ENCODE data around the gene LEFTY1.

LEFTY1 gene

DNA sequence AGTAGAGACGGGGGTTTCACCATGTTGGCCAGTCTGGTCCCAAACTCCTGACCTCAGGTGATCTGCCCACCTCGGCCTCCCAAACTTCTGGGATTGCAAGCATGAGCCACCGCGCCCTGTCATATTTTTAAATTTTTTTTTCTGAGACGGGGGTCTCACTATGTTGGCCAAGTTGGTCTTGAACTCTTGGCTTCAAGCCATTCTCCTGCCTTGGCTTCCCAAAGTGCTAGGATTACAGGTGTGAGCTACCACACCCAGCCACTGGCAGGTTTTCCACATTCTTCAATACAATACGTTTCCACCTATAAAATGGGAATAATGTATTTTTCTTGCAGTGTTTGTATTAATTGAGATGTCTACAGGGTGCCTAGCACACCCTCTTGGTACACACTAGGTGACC is 3.4 kb upstream of the LEFTY1 start:
- TF ChIP-seq TCF12 (IDR thresholded peaks at IDR 0.05; ENCODE audit: low read depth): no peak
- no peak for TF ChIP-seq NFIC (IDR thresholded peaks at IDR 0.05)

DNA sequence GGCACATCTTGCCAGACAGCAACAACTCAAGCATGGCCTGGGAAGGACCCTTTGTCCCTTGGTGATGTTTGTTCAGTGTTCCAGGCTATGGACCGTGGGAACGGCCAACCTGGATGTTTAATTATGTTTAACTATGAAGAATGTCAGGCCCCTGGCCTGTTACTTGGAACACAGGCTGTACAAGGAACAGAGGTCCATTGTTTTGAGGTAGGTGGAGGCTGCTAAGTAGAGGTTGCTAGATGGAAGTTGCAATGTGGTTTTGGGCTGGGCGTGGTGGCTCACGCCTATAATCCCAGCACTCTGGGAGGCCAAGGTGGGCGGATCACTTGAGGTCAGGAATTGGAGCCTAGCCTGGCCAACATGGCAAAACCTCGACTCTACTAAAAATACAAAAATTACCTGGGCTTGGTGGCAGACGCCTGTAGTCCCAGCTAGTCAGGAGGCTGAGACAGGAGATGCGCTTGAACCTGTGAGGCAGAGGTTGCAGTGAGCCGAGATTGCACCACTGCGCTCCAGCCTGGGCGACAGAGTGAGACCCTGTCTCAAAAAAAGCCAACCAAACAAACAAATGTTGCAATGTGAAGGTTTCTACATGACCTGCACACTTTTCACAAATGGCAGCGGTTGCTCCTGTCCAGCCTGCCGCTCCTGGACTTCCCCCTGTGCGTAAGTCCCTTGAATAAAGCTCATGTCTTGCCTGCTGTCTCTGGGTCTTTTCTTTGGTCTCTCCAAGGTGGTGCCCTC is 2.5 kb upstream of the LEFTY1 start:
- TF ChIP-seq RAD21 (IDR thresholded peaks at IDR 0.05; ENCODE audit: low read depth): peak; percentile 1; the same call in 1 of the 2 replicates
- no peak for TF ChIP-seq ZBTB7A (IDR thresholded peaks at IDR 0.05; ENCODE audit: low read depth)
- TF ChIP-seq EP300 (IDR thresholded peaks at IDR 0.05; ENCODE audit: borderline replicate concordance): peak; percentile 54; the same call in 1 of the 2 replicates

DNA sequence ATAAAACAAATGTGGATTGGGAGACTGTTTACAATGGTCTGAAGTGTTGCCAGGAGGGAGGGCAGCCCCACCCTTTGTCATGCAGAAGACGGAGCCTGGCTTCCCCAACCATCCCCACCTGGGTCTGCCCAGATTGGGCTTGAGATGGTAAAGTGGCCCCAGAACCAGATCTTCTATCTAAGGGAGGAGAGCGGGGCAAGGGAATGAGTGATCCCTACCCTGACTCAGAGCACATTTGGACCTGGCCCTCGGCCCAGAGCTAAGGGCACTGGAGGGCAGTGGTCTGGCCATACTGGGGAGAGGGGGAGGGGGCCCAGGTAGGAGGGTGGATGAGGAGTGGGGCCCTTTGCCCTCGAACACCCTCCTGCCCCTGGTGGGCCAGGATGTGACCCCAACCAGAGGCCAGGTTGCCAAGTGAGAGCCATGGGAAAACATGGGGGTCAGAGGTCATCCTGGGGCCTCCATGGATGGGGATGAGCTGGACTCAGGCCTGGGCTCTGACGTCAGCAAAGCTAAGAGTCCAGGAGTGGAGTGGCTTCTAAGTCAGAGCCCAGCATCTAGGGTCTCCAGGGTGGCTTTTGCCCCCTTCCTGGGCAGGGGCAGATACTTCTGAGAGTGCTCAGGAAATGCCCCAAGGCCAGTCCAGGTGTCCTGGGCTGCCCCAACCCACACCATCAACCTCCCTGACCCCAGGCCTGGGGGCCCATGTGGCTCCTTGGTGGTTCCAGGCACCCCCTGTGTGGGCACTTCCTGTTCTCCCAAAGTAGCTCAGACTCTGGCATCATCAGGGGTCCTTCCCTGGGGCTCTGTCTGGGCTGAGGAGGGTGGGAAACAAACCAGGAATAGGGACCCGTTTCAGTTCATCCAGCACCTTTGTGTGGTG is 1.6 kb upstream of the LEFTY1 start:
- TF ChIP-seq ZBTB7A (IDR thresholded peaks at IDR 0.05; ENCODE audit: low read depth) (peak; percentile 14; the same call in 1 of the 2 replicates), FOXM1 (IDR thresholded peaks at IDR 0.05; ENCODE audit: borderline replicate concordance, low read depth) (no peak)

DNA sequence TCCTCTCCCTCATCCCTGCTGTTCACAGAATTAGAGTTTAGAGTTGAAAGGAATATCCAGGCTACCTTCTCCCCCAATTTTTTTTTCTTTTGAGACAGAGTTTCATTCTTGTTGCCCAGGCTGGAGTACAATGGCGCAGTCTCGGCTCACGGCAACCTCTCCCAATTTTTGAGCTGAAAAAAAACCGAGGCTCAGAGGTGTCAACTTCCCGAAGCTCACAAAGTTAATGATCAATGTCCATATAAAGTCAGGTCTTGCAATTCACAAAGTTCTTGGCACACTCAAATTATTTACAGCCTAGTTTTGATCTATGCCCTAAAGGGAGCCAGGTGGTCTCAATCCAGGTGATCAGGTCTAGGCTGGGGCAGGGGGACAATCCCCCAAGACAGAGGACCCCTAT is 797 bp upstream of the LEFTY1 start:
- no peak for TF ChIP-seq TCF12 (IDR thresholded peaks at IDR 0.05; ENCODE audit: low read depth)
- no peak for TF ChIP-seq NFIC (IDR thresholded peaks at IDR 0.05)
- TF ChIP-seq, protein P1, sequence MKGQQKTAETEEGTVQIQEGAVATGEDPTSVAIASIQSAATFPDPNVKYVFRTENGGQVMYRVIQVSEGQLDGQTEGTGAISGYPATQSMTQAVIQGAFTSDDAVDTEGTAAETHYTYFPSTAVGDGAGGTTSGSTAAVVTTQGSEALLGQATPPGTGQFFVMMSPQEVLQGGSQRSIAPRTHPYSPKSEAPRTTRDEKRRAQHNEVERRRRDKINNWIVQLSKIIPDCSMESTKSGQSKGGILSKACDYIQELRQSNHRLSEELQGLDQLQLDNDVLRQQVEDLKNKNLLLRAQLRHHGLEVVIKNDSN (IDR thresholded peaks at IDR 0.05): no peak
- no peak for TF ChIP-seq CEBPB (IDR thresholded peaks at IDR 0.05)
- TF ChIP-seq YY1 (IDR thresholded peaks at IDR 0.05; ENCODE audit: low read depth): no peak
- TF ChIP-seq FOXM1 (IDR thresholded peaks at IDR 0.05; ENCODE audit: borderline replicate concordance, low read depth): no peak
- no peak for TF ChIP-seq EGR1 (IDR thresholded peaks at IDR 0.05)

DNA sequence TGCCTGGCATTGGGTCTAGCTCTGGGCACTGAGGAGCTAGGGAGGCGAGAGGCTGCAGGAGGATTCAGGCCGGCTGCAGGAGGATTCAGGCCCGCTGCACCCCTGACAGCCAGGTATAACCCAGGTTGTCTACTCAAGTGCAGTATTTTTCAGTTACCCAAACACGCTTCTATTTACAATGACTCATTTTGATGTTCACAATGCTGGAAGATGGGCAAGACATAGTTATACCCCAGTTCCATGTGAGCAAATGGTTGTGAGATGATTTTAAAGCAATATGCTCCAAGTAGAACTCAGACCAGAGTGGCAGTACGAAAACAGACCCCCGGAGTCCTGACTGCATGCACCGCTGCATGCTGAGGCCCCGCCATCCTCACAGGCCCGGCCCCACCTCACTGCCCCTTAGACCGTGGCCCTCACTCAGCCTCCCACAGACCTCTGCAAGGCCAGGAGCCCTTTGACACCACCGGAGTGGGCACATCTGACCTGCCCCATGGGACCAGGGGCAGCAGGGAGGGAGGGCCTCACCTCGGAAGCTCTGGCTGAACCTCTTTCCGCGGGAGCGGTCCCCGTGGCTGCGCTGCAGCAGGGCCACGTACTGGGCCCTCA is 553 bp downstream of the LEFTY1 start:
- no peak for TF ChIP-seq NFIC (IDR thresholded peaks at IDR 0.05)
- no peak for TF ChIP-seq CREB1 (IDR thresholded peaks at IDR 0.05; ENCODE audit: low read depth)
- no peak for TF ChIP-seq EGR1 (IDR thresholded peaks at IDR 0.05)

DNA sequence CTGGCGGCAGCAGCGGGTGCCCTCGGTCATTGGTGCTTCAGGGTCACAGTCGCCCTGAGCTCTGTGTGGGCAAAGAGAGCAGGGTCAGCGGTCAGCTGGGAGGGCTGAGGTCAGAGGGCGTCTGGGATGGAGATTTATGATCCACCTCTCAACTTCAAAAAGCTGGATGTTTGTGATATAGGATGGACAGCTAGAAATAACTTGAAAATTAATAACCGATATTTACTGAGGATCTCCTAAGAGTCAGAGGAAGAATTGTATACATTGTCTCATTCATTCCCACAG is 2.0 kb downstream of the LEFTY1 start:
- TF ChIP-seq ZBTB7A (IDR thresholded peaks at IDR 0.05; ENCODE audit: low read depth) (no peak), TCF12 (IDR thresholded peaks at IDR 0.05; ENCODE audit: low read depth) (no peak), NFIC (IDR thresholded peaks at IDR 0.05) (no peak), EP300 (IDR thresholded peaks at IDR 0.05; ENCODE audit: borderline replicate concordance) (no peak), RAD21 (IDR thresholded peaks at IDR 0.05; ENCODE audit: low read depth) (no peak), YY1 (IDR thresholded peaks at IDR 0.05; ENCODE audit: low read depth) (no peak), TAF1 (IDR thresholded peaks at IDR 0.05; ENCODE audit: low read depth) (no peak), CREB1 (IDR thresholded peaks at IDR 0.05; ENCODE audit: low read depth) (no peak), TEAD4 (IDR thresholded peaks at IDR 0.05) (no peak), EGR1 (IDR thresholded peaks at IDR 0.05) (no peak), CEBPB (IDR thresholded peaks at IDR 0.05) (no peak), FOXM1 (IDR thresholded peaks at IDR 0.05; ENCODE audit: borderline replicate concordance, low read depth) (no peak)
- TF ChIP-seq, protein P2, sequence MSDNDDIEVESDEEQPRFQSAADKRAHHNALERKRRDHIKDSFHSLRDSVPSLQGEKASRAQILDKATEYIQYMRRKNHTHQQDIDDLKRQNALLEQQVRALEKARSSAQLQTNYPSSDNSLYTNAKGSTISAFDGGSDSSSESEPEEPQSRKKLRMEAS (IDR thresholded peaks at IDR 0.05): no peak
- TF ChIP-seq, protein P1 (IDR thresholded peaks at IDR 0.05): no peak
- TF ChIP-seq, protein P3, sequence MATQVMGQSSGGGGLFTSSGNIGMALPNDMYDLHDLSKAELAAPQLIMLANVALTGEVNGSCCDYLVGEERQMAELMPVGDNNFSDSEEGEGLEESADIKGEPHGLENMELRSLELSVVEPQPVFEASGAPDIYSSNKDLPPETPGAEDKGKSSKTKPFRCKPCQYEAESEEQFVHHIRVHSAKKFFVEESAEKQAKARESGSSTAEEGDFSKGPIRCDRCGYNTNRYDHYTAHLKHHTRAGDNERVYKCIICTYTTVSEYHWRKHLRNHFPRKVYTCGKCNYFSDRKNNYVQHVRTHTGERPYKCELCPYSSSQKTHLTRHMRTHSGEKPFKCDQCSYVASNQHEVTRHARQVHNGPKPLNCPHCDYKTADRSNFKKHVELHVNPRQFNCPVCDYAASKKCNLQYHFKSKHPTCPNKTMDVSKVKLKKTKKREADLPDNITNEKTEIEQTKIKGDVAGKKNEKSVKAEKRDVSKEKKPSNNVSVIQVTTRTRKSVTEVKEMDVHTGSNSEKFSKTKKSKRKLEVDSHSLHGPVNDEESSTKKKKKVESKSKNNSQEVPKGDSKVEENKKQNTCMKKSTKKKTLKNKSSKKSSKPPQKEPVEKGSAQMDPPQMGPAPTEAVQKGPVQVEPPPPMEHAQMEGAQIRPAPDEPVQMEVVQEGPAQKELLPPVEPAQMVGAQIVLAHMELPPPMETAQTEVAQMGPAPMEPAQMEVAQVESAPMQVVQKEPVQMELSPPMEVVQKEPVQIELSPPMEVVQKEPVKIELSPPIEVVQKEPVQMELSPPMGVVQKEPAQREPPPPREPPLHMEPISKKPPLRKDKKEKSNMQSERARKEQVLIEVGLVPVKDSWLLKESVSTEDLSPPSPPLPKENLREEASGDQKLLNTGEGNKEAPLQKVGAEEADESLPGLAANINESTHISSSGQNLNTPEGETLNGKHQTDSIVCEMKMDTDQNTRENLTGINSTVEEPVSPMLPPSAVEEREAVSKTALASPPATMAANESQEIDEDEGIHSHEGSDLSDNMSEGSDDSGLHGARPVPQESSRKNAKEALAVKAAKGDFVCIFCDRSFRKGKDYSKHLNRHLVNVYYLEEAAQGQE (IDR thresholded peaks at IDR 0.05; ENCODE audit: low read depth): no peak

DNA sequence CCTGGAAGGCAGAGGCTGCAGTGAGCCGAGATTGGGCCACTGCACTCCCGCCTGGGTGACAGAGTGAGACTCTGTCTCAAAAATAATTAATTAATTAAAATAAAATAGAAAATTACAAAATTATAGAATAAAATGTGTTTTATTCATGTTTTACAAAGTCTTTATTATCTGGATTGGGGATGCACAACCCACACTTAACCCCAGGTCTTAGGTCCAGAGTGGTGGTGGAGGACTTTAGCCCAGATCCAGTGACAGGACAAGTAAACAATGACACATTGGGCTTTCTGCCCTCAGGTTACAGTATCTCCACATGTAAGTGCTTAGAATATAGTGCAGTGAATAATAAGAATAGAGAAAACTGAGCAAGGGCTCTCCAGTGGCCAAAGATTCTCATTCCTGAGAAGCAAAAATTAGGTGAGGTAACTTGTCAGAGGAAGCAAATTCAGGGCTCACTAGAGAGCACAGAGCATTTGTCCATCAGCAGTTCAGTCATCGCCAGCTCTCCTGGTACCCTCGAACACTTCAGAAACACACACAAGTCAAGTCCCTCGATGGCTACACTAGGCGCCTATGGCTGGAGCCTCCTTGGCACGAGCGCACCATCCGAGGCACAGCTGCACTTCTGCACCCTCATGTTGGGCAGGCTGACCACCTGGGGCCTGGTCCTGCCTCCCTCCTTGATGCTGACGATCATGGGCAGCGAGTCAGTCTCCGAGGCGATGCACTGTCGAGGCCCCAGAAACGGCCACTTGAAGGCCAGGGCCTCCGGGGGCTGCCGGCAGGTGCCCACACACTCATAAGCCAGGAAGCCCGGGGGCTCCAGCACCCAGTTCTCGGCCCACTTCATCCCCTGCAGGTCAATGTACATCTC is 2.6 kb downstream of the LEFTY1 start:
- TF ChIP-seq EGR1 (IDR thresholded peaks at IDR 0.05): no peak

DNA sequence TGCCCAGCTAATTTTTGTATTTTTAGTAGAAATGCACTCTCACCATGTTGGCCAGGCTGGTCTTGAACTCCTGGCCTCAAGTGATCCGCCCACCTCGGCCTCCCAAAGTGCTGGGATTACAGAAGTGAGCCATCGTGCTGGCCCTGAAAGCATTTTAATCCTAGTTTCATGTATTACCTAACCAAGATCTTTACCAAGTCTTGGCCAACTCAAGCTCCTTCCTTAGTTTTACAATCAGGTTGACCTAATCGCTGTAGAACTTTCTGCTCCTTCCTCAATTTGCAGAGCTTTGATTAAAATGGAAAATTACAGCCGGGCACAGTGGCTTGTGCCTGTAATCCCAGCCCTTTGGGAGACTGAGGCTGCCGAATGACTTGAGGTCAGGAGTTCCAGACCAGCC is 3.6 kb downstream of the LEFTY1 start:
- TF ChIP-seq TCF12 (IDR thresholded peaks at IDR 0.05; ENCODE audit: low read depth): no peak
- TF ChIP-seq, protein P3 (IDR thresholded peaks at IDR 0.05; ENCODE audit: low read depth): no peak
- no peak for TF ChIP-seq CEBPB (IDR thresholded peaks at IDR 0.05)
- no peak for TF ChIP-seq EP300 (IDR thresholded peaks at IDR 0.05; ENCODE audit: borderline replicate concordance)
- no peak for TF ChIP-seq RAD21 (IDR thresholded peaks at IDR 0.05; ENCODE audit: low read depth)
- no peak for TF ChIP-seq FOXM1 (IDR thresholded peaks at IDR 0.05; ENCODE audit: borderline replicate concordance, low read depth)
- no peak for TF ChIP-seq YY1 (IDR thresholded peaks at IDR 0.05; ENCODE audit: low read depth)

All from Ishikawa (cell line).